HCEC 1CT (cell line): ENCODE data around the gene LRIG2.
"Not testable (repeated sequence)": the region's sequence is repeated elsewhere in the genome, so short reads cannot be mapped to it uniquely, and the experiment has no call there.

Experiments used
- DNase-seq: peaks from one replicate; pipeline ENCODE4 v3.0.0-alpha.2; 2017

LRIG2 gene

GRCh38 chr1:113058941-113059706 is 13.9 kb upstream of the LRIG2 start:
- DNase-seq = no peak

- not testable (repeated sequence) for DNase-seq
Measured at GRCh38 chr1:113063456-113063855, 9.5 kb upstream of the LRIG2 start.

GRCh38 chr1:113072141-113072756 is 749 bp upstream of the LRIG2 start:
- DNase-seq = no peak

- peak; percentile 64 for DNase-seq
Measured at GRCh38 chr1:113073479-113073950, 517 bp downstream of the LRIG2 start.

- no peak for DNase-seq
Measured at GRCh38 chr1:113074237-113074636, 1.2 kb downstream of the LRIG2 start.

GRCh38 chr1:113077978-113078377 is 5.0 kb downstream of the LRIG2 start:
- DNase-seq = not testable (repeated sequence)

GRCh38 chr1:113086541-113086940 is 13.5 kb downstream of the LRIG2 start:
- DNase-seq = no peak

GRCh38 chr1:113088972-113089371 is 16.0 kb downstream of the LRIG2 start:
- DNase-seq = no peak

GRCh38 chr1:113090051-113090450 is 17.1 kb downstream of the LRIG2 start:
- no peak for DNase-seq

GRCh38 chr1:113091988-113092594 is 19.1 kb downstream of the LRIG2 start:
- no peak for DNase-seq

GRCh38 chr1:113094506-113094905 is 21.5 kb downstream of the LRIG2 start:
- DNase-seq = no peak

GRCh38 chr1:113095790-113096455 is 22.9 kb downstream of the LRIG2 start:
- no peak for DNase-seq

- DNase-seq = no peak
Measured at GRCh38 chr1:113096493-113096892, 23.5 kb downstream of the LRIG2 start.

GRCh38 chr1:113101588-113101987 is 28.6 kb downstream of the LRIG2 start:
- peak; percentile 45 for DNase-seq

- no peak for DNase-seq
Measured at GRCh38 chr1:113103048-113103447, 30.1 kb downstream of the LRIG2 start.

- DNase-seq = no peak
Measured at GRCh38 chr1:113103977-113104376, 31.0 kb downstream of the LRIG2 start.

GRCh38 chr1:113106910-113107309 is 33.9 kb downstream of the LRIG2 start:
- no peak for DNase-seq

GRCh38 chr1:113109908-113110554 is 37.0 kb downstream of the LRIG2 start:
- peak; percentile 85 for DNase-seq

- no peak for DNase-seq
Measured at GRCh38 chr1:113118266-113118665, 45.3 kb downstream of the LRIG2 start.

- DNase-seq = peak; percentile 34
Measured at GRCh38 chr1:113123737-113124136, 50.7 kb downstream of the LRIG2 start.

GRCh38 chr1:113124366-113124765 is 51.4 kb downstream of the LRIG2 start:
- DNase-seq = no peak

- DNase-seq = no peak
Measured at GRCh38 chr1:113125517-113125916, 52.5 kb downstream of the LRIG2 start.

GRCh38 chr1:113126207-113126606 is 53.2 kb downstream of the LRIG2 start:
- DNase-seq = no peak
